AG04450 (cell line): ENCODE data around the gene SLIT3. TPM values are rescaled to one million over a fixed set of nuclear protein-coding genes. Genes with fewer than 3 reads are reported as not detected.

Source experiments
- CTCF ChIA-PET: fragments of 300-600, 350-600 bp; formaldehyde crosslinking; extraction: SDS; loops from one replicate; lab custom pipeline; 2022; ENCODE audit warnings: antibody characterized with exemption, inconsistent platforms; lab: Charles Lee
- POLR2A ChIA-PET: fragments of 350-600 bp; formaldehyde crosslinking; extraction: SDS; loops from one replicate; lab custom pipeline; 2021; ENCODE audit warnings: antibody characterized with exemption, inconsistent platforms; lab: Yijun Ruan, JAX
- DNase-seq: peaks from one replicate; pipeline ENCODE4 v3.0.0-alpha.2; 2011; ENCODE audit warnings: low read depth, low spot score
- H3K27ac ChIP-seq: one replicate; pipeline ENCODE4 v1.5.1; 2012; ENCODE audit warnings: low read depth, low read length, control low read depth
- H3K27me3 ChIP-seq: one replicate; pipeline ENCODE4 v1.6.0; 2012; ENCODE audit warnings: low read length; ENCODE audit not compliant: control insufficient read depth, insufficient read depth
- H3K4me3 ChIP-seq: 2 replicates; pipeline ENCODE4 v1.5.1; 2011; ENCODE audit warnings: mild to moderate bottlenecking, low read depth, low read length, control low read depth
- H3K9me3 ChIP-seq: 2 replicates; pipeline ENCODE4 v1.5.1; 2012; ENCODE audit warnings: low read length; ENCODE audit not compliant: control insufficient read depth, insufficient read depth
- polyA plus RNA-seq: library from polyadenylated mRNA; depleted of rRNA; stranded (reverse); fragments of >200 nt; gene quantifications from 2 replicates; pipeline ENCODE4 v1.2.3, GENCODE V29; 2011
- TF ChIP-seq, protein P1 (sequence below): IDR thresholded peaks from 2 replicates; pipeline ENCODE4 v1.5.1; 2011; ENCODE audit warnings: low read depth, low read length, control low read depth, inconsistent platforms

SLIT3 gene
- polyA plus RNA-seq, 1 experiment, result 0.26 TPM

DNA sequence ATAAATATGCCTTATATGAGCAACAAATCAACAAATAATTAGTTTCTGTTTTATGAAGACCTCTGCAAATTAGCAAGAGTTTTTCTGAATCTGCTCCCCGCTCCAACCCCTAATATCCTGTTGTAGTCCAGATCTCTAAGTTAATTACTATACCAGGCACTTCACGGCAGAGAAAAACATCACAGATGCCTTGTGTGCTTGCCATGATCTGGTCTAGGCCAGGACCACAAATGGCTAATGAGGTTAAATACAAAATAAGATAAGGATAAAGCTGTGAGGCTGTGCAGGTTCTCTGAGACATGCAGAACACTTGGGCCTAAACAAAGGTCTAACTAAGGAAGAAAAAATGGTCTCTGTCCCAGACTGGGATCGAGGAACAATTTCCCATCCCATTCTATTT, 150.8 kb downstream of the SLIT3 start:
- Histone ChIP-seq H3K9me3 (no peaks in the 10 kb centered on the region), H3K4me3 (no peak overlapping the region), H3K27ac (no peak overlapping the region), H3K27me3 (no peaks in the 10 kb centered on the region)
- ChIA-PET CTCF (interaction anchor here (0.5 kb wide), 1 partner anchor 9 kb away, joined by 4 read pairs; no protein-coding TSS in a partner anchor), POLR2A (no interaction called here)
- DNase-seq, result no peak
- TF ChIP-seq, protein P1, sequence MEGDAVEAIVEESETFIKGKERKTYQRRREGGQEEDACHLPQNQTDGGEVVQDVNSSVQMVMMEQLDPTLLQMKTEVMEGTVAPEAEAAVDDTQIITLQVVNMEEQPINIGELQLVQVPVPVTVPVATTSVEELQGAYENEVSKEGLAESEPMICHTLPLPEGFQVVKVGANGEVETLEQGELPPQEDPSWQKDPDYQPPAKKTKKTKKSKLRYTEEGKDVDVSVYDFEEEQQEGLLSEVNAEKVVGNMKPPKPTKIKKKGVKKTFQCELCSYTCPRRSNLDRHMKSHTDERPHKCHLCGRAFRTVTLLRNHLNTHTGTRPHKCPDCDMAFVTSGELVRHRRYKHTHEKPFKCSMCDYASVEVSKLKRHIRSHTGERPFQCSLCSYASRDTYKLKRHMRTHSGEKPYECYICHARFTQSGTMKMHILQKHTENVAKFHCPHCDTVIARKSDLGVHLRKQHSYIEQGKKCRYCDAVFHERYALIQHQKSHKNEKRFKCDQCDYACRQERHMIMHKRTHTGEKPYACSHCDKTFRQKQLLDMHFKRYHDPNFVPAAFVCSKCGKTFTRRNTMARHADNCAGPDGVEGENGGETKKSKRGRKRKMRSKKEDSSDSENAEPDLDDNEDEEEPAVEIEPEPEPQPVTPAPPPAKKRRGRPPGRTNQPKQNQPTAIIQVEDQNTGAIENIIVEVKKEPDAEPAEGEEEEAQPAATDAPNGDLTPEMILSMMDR, result no peak

DNA sequence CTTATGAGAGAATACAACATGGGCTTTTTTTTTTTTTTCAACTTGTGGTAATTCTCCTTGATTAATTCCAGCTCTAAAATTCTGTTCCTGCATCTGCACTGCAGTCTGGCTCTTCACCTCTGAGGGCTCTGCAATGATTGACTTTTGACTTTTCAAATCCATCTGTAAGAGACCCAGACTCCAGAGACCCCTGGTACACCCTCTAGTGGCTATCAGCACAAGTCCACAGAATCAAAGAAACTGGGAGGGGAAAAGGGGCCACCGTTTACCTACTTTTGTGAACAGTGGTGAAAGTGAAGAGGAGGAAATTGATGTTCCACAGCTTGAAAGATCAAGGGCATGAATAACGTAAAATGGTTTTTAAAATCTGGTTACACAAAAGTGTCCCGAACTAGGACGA, 151.6 kb downstream of the SLIT3 start:
- ChIA-PET CTCF (interaction anchor here (1.0 kb wide), 1 partner anchor 23 kb away, joined by 3 read pairs; no protein-coding TSS in a partner anchor), POLR2A (no interaction called here)
- Histone ChIP-seq H3K4me3 (no peak overlapping the region), H3K27ac (no peak overlapping the region), H3K27me3 (no peaks in the 10 kb centered on the region), H3K9me3 (no peaks in the 10 kb centered on the region)
- TF ChIP-seq, protein P1, result 0 out of 2 replicates have a peak, but pooled peaks have one; percentile 16
- DNase-seq, result no peak

DNA sequence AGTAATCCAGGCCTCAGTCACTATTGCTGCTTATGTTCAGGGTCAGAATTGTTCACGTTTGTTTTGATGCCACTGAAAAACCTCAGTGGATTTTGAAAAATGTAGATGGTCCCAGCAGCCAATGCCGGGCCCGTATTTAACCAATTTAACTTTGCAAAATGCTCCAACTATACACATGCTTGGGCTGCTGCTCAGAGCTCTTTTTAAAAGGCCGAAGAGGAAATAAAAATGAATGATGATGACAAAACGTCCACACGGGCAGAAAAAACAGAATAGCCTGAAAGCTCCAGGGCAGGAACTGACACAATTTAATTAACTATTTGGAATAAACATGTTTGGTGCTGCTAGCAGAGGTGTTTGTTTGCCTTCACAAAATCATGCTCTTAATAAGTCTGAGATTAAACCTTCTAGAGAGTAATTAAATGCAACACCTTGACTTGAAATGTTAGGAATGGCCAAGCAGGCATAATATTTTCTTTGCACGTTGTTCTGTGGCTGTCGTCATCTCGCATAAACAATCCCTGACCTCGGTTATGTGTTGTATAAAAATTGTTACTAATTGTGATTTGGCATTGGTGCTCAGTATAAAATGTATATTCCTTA, 152.7 kb downstream of the SLIT3 start:
- DNase-seq, result no peak
- TF ChIP-seq, protein P1, result no peak
- POLR2A ChIA-PET, result no interaction called here

DNA sequence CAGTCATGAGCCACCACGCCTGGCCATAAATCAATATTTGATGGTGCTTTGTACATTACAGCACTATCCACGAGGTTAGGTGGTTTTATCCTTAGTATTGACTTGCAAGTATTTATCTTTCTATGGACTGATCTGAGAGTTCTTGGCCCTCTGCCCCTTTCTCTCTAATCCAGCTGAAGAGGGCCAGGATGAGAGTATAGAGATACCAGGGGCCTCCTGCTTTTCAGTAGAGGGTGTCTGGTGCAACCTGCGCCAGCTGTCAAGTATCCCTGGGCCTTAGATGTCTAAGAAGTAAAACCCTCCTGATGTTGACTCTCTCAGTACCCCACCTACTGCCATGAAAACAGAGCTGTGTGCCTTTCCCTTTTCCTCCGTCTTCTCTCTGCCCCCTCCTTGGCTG, 153.4 kb downstream of the SLIT3 start:
- POLR2A ChIA-PET, result no interaction called here
- H3K27me3 ChIP-seq, result no peaks in the 10 kb centered on the region
- CTCF ChIA-PET, result no interaction called here
- H3K27ac ChIP-seq, result no peak overlapping the region
- TF ChIP-seq, protein P1, result no peak
- H3K4me3 ChIP-seq, result no peak overlapping the region
- no peaks in the 10 kb centered on the region for H3K9me3 ChIP-seq
- no peak for DNase-seq

More for the DNA sequence above, 152.7 kb downstream of the SLIT3 start:
- CTCF ChIA-PET, result interaction anchor here (1.0 kb wide), 1 partner anchor 24 kb away, joined by 3 read pairs; no protein-coding TSS in a partner anchor
- Histone ChIP-seq H3K27ac (no peak overlapping the region), H3K27me3 (no peaks in the 10 kb centered on the region), H3K9me3 (no peaks in the 10 kb centered on the region), H3K4me3 (no peak overlapping the region)

DNA sequence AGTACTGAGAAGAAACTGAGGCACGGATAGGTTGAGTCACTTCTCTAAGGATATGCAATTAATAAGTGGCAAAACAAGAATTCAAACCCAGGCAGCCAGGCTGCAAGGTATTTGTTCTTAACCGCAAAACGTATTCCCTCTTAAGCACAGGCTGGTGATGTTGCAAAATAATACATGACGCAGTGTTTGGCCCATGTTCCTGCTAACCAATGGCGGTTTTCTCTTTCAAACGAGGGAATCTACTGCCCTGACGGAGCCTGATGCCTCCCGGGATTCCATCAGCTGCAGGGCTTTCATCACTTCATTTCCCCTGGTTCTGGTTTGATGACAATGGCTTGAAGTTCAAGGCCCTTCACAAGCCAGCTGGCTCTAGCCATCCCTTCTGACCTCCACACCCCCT, 154.8 kb downstream of the SLIT3 start:
- DNase-seq, result no peak
- TF ChIP-seq, protein P1, result no peak
- ChIA-PET POLR2A (no interaction called here), CTCF (no interaction called here)
- Histone ChIP-seq H3K27ac (no peak overlapping the region), H3K9me3 (no peaks in the 10 kb centered on the region), H3K4me3 (no peak overlapping the region), H3K27me3 (no peaks in the 10 kb centered on the region)
